Prostate gland (tissue), 2 donors: ENCODE results near the gene ABLIM3.

Experiments
- CTCF ChIP-seq, 4 experiments: fragments of 200-600 bp in 2 of 4; fragments of 450-650 bp in 2 of 4; sonication (generic) in 2 of 4; IDR thresholded peaks; 1 replicate in 3 of 4; 2 replicates in 1 of 4; pipeline ENCODE4 v1.5.1; 2016 to 2019; ENCODE audit warnings: antibody characterized with exemption in 4 of 4, mild to moderate bottlenecking in 2 of 4, moderate library complexity in 2 of 4
- POLR2A ChIP-seq: fragments of 450-650 bp; IDR thresholded peaks from one replicate; pipeline ENCODE4 v1.6.1; 2016; ENCODE audit warnings: antibody characterized with exemption, mild to moderate bottlenecking

- TF ChIP-seq CTCF (IDR thresholded peaks at IDR 0.05) (no peak), POLR2A (no peak)
These were observed 143.2 kb downstream of the ABLIM3 start for GRCh38 chr5:149284501-149284900.
